Stomach (tissue), 9 donors: ENCODE results near the gene CCDC192. TPM values are rescaled to one million over a fixed set of nuclear protein-coding genes. Genes with fewer than 3 reads are reported as not detected.
A peak's percentile ranks its signal among the peaks of the same experiment; 100 is the strongest.

Experiments
- DNase-seq, 2 donors: peaks; one replicate each; pipeline versions ENCODE4 v3.0.0 to v3.0.0-alpha.2; 2013 to 2019
- H3K27ac ChIP-seq, 5 donors: fragments of 200-600 bp in 4 of 5; sonication (generic) in 4 of 5; one replicate each; pipeline ENCODE4 v1.5.1; 2013 to 2019; ENCODE audit warnings: mild to moderate bottlenecking in 1 of 5, moderate library complexity in 1 of 5
- H3K27me3 ChIP-seq, 3 donors: fragments of 200-600 bp; sonication (generic); one replicate each; pipeline ENCODE4 v1.5.1; 2017 to 2019; ENCODE audit warnings: mixed run types in 1 of 3
- H3K36me3 ChIP-seq, 4 donors: fragments of 200-600 bp; sonication (generic); 1 replicate in 3 of 4; 2 replicates in 1 of 4; pipeline ENCODE4 v1.5.1; 2016 to 2019
- H3K4me1 ChIP-seq, 4 donors: fragments of 200-600 bp; sonication (generic); one replicate each; pipeline ENCODE4 v1.5.1; 2016 to 2019
- H3K4me3 ChIP-seq, 4 donors: fragments of 200-600 bp; sonication (generic) in 3 of 4; one replicate each; pipeline ENCODE4 v1.5.1; 2016 to 2019; ENCODE audit warnings: mild to moderate bottlenecking in 1 of 4
- H3K9me3 ChIP-seq, 4 donors: fragments of 200-600 bp; sonication (generic); one replicate each; pipeline ENCODE4 v1.5.1; 2016 to 2019
- EP300 ChIP-seq: sonication (generic); formaldehyde crosslinking; IDR thresholded peaks from one replicate; pipeline ENCODE4 v1.6.1; 2017; ENCODE audit warnings: antibody characterized with exemption
- POLR2A ChIP-seq, 4 donors: fragments of 450-650 bp; IDR thresholded peaks; one replicate each; pipeline ENCODE4 v1.6.1; 2016; ENCODE audit warnings: antibody characterized with exemption in 4 of 4, control low read depth in 2 of 4, mild to moderate bottlenecking in 1 of 4, moderate library complexity in 1 of 4
- POLR2AphosphoS5 ChIP-seq, 3 donors: sonication (generic); formaldehyde crosslinking; IDR thresholded peaks; one replicate each; pipeline ENCODE4 v1.6.1; 2016; ENCODE audit warnings: antibody characterized with exemption in 3 of 3
- WGBS, 5 donors: extraction: QIAGEN DNeasy Blood & Tissue Kit in 3 of 5; methylation state at CpG; one replicate each; pipeline versions ENCODE4 v1.1.5 to v1.1.7; 2013 to 2018; 5-methylcytosine and 5-hydroxymethylcytosine counted together
- intact Hi-C: fragments of 100-400 bp; cut with DNase I; formaldehyde crosslinking; loops from one replicate; pipeline ENCODE4 v1.15.1; 2023; ENCODE audit warnings: low total_unique reads
- polyA plus RNA-seq, 3 donors: library from polyadenylated mRNA; stranded (reverse); fragments of 200-250 nt; gene quantifications; one replicate each; pipeline ENCODE4 v1.2.3, GENCODE V29; 2013
- total RNA-seq, 5 donors: library from RNA; depleted of rRNA; stranded (reverse); fragments of >200 nt; gene quantifications; one replicate each; pipeline versions ENCODE4 v1.1.0 to v1.2.3, GENCODE V29; 2014 to 2016
- TF ChIP-seq, protein P1 (sequence below), 7 experiments: fragments of 450-650 bp in 4 of 7; fragments of 200-600 bp in 3 of 7; sonication (generic) in 3 of 7; IDR thresholded peaks; one replicate each; pipeline ENCODE4 v1.5.1; 2016 to 2019; ENCODE audit warnings: antibody characterized with exemption in 7 of 7, control low read depth in 2 of 7, mild to moderate bottlenecking in 1 of 7
- donor health status: healthy with polysubstance abuse.
- donor health status: Bipolar disorder and iron deficiency.
- donor health status: healthy.

The CCDC192 gene
- total and polyA plus RNA-seq, 8 donors = 0.10 to 2.2 TPM; not detected in 6

DNA sequence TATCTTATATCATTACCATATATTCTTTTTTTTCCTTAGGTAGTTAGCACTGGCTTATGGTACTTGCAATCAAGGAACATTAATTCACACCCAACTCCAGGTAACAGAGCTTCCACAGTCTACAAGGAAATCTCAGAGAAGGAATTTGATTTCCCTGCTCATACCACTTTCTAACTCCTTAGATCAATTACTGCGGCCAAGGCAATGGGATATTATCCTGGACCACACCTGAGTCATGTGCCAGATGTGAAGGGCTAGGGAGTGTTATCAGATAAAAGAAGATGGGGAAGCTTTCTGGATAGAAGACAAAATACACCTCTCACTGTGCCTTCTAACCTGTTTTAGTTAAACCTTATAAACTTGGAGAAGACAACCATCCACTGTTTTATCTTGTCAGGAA is 181.2 kb downstream of the CCDC192 start:
- TF ChIP-seq, protein P1, sequence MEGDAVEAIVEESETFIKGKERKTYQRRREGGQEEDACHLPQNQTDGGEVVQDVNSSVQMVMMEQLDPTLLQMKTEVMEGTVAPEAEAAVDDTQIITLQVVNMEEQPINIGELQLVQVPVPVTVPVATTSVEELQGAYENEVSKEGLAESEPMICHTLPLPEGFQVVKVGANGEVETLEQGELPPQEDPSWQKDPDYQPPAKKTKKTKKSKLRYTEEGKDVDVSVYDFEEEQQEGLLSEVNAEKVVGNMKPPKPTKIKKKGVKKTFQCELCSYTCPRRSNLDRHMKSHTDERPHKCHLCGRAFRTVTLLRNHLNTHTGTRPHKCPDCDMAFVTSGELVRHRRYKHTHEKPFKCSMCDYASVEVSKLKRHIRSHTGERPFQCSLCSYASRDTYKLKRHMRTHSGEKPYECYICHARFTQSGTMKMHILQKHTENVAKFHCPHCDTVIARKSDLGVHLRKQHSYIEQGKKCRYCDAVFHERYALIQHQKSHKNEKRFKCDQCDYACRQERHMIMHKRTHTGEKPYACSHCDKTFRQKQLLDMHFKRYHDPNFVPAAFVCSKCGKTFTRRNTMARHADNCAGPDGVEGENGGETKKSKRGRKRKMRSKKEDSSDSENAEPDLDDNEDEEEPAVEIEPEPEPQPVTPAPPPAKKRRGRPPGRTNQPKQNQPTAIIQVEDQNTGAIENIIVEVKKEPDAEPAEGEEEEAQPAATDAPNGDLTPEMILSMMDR (IDR thresholded peaks at IDR 0.05) = no peak
- TF ChIP-seq POLR2AphosphoS5 (IDR thresholded peaks at IDR 0.05) = no peak
- no peak for TF ChIP-seq EP300
- TF ChIP-seq POLR2A (IDR thresholded peaks at IDR 0.05) = no peak
- intact Hi-C loops = no loop called here
- WGBS, 5 donors = 36 to 68% (median 44%) methylated on average over 1 of the region's 1 CpG
- no peaks in the 10 kb centered on the region for H3K9me3 ChIP-seq
- peaks cover 4 to 42% (median 18%) of the 10 kb centered on the region in 4 donors for H3K4me1 ChIP-seq
- peak overlapping the region in 4 of 5 donors; percentile 34 to 83 (median 72) for H3K27ac ChIP-seq
- no peak for DNase-seq
- H3K4me3 ChIP-seq = no peak overlapping the region
- H3K36me3 ChIP-seq = no peaks in the 10 kb centered on the region
- H3K27me3 ChIP-seq = no peaks in the 10 kb centered on the region

DNA sequence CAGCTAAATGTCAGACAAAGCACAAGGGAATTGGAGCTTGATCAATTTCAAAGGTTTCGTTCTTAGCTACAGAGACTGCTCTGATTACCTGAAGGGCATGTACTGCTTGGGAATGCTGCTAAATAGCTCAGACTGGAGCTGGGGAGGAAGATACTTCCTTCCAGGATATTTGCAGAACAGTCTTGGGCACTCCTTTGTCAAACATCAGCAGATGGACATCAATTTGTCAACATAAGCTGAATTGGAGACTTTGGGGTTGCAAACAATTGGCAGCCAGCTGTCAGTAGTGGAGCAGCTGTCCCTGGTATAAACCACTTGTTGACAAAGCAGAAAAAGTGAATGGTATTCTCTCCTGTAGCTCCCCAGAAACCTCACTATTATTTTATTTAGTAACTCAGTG is 182.0 kb downstream of the CCDC192 start:
- H3K27me3 ChIP-seq = no peaks in the 10 kb centered on the region
- H3K4me1 ChIP-seq = peaks cover 4 to 42% (median 18%) of the 10 kb centered on the region in 4 donors
- intact Hi-C loops = no loop called here
- H3K4me3 ChIP-seq = no peak overlapping the region
- peak in 2 of 3 donors; percentile 40 to 82 for TF ChIP-seq POLR2AphosphoS5 (IDR thresholded peaks at IDR 0.05)
- no peak for TF ChIP-seq EP300
- H3K27ac ChIP-seq = peak overlapping the region; percentile 34 to 87 (median 74)
- no peaks in the 10 kb centered on the region for H3K9me3 ChIP-seq
- H3K36me3 ChIP-seq = no peaks in the 10 kb centered on the region
- peak in 1 of 2 donors; percentile 58 for DNase-seq
- WGBS, 5 donors = 14 to 38% (median 26%) methylated on average over 1 of the region's 1 CpG

GRCh38 chr5:127886081-127886480 is 182.9 kb downstream of the CCDC192 start:
- TF ChIP-seq EP300 (no peak), POLR2A (IDR thresholded peaks at IDR 0.05) (no peak), POLR2AphosphoS5 (IDR thresholded peaks at IDR 0.05) (no peak)
- TF ChIP-seq, protein P1 (IDR thresholded peaks at IDR 0.05) = no peak
- H3K27me3 ChIP-seq = no peaks in the 10 kb centered on the region
- H3K36me3 ChIP-seq = no peaks in the 10 kb centered on the region
- DNase-seq = peak in 1 of 2 donors; percentile 67
- peak overlapping the region; percentile 34 to 83 (median 73) for H3K27ac ChIP-seq
- no peak overlapping the region for H3K4me3 ChIP-seq
- peaks cover 4 to 42% (median 18%) of the 10 kb centered on the region in 4 donors for H3K4me1 ChIP-seq
- H3K9me3 ChIP-seq = no peaks in the 10 kb centered on the region
- intact Hi-C loops = no loop called here
- 16 to 57% (median 40%) methylated on average over 3 of the region's 3 CpGs for WGBS, 5 donors

GRCh38 chr5:127887282-127887681 is 184.1 kb downstream of the CCDC192 start:
- H3K27ac ChIP-seq = no peak overlapping the region
- WGBS, 5 donors = 71 to 100% (median 88%) methylated on average over 1 of the region's 1 CpG
- H3K36me3 ChIP-seq = no peaks in the 10 kb centered on the region
- no peaks in the 10 kb centered on the region for H3K9me3 ChIP-seq
- peaks cover 4 to 32% (median 18%) of the 10 kb centered on the region in 4 donors for H3K4me1 ChIP-seq
- no peaks in the 10 kb centered on the region for H3K27me3 ChIP-seq
- DNase-seq = no peak
- TF ChIP-seq POLR2A (IDR thresholded peaks at IDR 0.05) (no peak), POLR2AphosphoS5 (IDR thresholded peaks at IDR 0.05) (no peak), EP300 (no peak)
- TF ChIP-seq, protein P1 (IDR thresholded peaks at IDR 0.05) = no peak
- no peak overlapping the region for H3K4me3 ChIP-seq
- intact Hi-C loops = no loop called here

GRCh38 chr5:127891942-127892341 is 188.8 kb downstream of the CCDC192 start:
- Histone ChIP-seq H3K36me3 (no peaks in the 10 kb centered on the region), H3K4me3 (no peak overlapping the region), H3K4me1 (peaks cover 0 to 9% (median 0%) of the 10 kb centered on the region in 4 donors), H3K9me3 (no peaks in the 10 kb centered on the region), H3K27me3 (no peaks in the 10 kb centered on the region), H3K27ac (no peak overlapping the region)
- DNase-seq = no peak
- intact Hi-C loops = no loop called here
- 94 to 100% (median 96%) methylated on average over 1 of the region's 1 CpG for WGBS, 5 donors
- TF ChIP-seq EP300 = no peak
- TF ChIP-seq, protein P1 (IDR thresholded peaks at IDR 0.05) = no peak
- TF ChIP-seq POLR2AphosphoS5 (IDR thresholded peaks at IDR 0.05) = no peak
- no peak for TF ChIP-seq POLR2A (IDR thresholded peaks at IDR 0.05)
